B cell (primary cell): ENCODE results near the gene PPP6R2.
"Not testable (repeated sequence)": the region's sequence is repeated elsewhere in the genome, so short reads cannot be mapped to it uniquely, and the experiment has no call there.

ENCODE experiments used
- CTCF ChIP-seq: fragments of 200-600 bp; IDR thresholded peaks from one replicate; pipeline ENCODE4 v1.8.0; 2022; ENCODE audit warnings: antibody characterized with exemption, mild to moderate bottlenecking
- EZH2 ChIP-seq: IDR thresholded peaks from 2 replicates; pipeline ENCODE4 v1.6.1; 2012; ENCODE audit warnings: borderline replicate concordance, low read depth, mild to moderate bottlenecking, moderate library complexity, low read length; ENCODE audit not compliant: insufficient read depth, poor library complexity, severe bottlenecking

- TF ChIP-seq EZH2, CTCF: not testable (repeated sequence)
Measured at GRCh38 chr22:50432877-50433510, 89.9 kb downstream of the PPP6R2 start.
